ENCODE results near the gene CT55.
"Not testable (repeated sequence)": the region's sequence is repeated elsewhere in the genome, so short reads cannot be mapped to it uniquely, and the experiment has no call there.

The CT55 gene, protein sequence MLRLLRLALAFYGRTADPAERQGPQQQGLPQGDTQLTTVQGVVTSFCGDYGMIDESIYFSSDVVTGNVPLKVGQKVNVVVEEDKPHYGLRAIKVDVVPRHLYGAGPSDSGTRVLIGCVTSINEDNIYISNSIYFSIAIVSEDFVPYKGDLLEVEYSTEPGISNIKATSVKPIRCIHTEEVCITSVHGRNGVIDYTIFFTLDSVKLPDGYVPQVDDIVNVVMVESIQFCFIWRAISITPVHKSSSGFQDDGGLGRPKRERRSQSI

DNA sequence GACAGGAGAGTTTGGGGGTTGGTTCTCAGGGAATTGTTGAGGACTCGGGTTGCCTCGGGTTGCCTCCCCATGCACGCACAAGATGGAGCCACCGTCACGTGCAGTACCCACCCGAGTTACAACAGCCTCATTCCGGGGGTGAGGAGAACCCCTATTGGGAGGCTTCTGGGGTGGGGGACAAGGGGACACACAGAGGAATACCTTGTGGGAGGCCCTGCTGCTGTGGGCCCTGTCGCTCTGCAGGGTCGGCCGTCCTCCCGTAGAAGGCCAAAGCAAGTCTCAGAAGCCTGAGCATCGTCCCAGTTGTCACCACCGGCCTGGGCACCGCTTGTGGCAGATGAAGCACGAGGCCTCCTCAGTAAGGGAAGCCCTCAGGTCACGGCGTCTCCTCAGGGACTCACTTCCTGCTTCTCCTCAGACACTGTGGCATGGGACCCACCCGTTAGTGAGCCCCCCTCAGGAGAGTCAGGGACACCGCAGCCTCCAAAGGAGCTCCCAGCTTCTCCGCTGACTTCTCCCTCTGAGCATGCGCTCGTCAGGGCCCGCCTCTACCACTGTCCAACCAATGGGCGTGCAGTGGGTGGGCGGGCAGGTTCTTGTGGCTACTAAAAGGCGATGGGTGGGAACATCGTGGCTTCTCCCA lies at the start of gene CT55:
CT55 (minus strand) TSS at position 522 of the 643 bp plus-strand sequence; CDS start at position 295, 227 bp downstream.
- DNase-seq (ENCODE audit: low read depth in 2 of 3, low spot score in 2 of 3), result no peak

DNA sequence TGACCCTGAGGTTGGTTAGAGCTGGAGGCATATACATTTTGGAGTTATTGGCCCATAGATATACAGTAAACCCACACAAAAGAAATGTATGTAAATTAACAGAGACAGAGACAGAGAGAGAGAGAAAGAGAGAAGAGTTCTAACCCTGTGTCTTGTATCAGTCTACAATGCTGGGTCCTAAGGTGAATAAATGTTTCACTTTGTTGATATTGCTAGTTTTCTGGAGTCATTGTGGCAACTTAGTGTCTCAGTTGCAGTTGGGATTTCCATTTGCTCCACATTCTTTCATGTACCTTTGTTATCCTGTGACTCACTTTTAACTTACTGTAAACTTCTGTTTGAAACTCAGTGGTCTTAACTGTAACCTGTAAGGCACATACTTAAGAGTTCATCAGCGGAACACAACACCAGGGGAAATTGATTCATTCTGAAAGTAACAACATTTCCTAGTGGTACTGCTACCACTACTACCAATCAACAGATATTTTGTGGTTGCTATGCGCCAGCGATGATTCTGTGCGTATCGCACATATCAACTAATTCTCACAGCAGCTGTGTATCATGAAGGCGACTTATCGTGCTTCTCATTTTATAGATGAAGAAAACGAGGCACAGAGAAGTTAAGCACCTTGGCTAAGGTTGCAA lies 42.1 kb upstream of the CT55 start:
- peak in 1 of 3 experiments; percentile 6 for DNase-seq (ENCODE audit: low read depth in 2 of 3, low spot score in 2 of 3)

GRCh38 chrX:135206427-135206826 lies 35.2 kb upstream of the CT55 start:
- DNase-seq (ENCODE audit: low read depth in 2 of 3, low spot score in 2 of 3), result not testable (repeated sequence)

DNA sequence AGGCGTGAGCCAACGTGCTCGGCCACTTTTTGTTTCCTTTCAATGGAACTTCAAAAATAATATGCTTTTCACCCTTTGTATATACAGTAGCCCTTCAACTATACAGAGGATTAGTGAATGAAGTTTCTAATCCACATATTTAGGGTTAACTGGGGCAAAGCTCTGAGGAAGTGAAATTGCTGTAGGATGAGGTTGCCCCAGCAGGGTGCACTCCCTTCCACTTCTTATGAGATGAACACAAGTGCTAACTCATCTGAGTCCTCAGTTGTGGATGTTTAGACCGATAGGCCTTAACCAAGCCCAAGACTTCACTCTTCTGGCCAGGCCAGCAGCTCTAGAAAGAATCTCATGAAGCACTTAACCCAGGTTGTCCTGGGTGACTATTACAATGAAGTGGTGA lies 29.1 kb upstream of the CT55 start:
- no peak for DNase-seq (ENCODE audit: low read depth in 2 of 3, low spot score in 2 of 3)

DNA sequence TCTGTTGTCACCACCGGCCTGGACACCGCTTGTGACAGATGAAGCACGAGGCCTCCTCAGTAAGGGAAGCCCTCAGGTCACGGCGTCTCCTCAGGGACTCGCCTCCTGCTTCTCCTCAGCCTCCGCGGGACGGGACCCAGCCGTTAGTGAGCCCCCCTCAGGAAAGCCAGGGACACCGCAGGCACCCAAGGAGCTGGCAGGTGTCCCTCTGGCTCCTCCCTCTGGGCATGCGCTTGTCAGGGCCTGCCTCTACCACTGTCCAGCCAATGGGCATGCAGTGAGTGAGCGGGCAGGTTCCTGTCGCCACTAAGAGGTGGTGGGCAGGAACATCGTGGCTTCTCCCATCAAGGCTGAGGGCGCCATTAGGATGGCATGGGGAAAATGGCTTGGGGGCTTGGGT lies 23.5 kb upstream of the CT55 start:
- no peak for DNase-seq (ENCODE audit: low read depth in 2 of 3, low spot score in 2 of 3)

GRCh38 chrX:135193740-135194139 lies 22.5 kb upstream of the CT55 start:
- no peak for DNase-seq (ENCODE audit: low read depth in 2 of 3, low spot score in 2 of 3)

DNA sequence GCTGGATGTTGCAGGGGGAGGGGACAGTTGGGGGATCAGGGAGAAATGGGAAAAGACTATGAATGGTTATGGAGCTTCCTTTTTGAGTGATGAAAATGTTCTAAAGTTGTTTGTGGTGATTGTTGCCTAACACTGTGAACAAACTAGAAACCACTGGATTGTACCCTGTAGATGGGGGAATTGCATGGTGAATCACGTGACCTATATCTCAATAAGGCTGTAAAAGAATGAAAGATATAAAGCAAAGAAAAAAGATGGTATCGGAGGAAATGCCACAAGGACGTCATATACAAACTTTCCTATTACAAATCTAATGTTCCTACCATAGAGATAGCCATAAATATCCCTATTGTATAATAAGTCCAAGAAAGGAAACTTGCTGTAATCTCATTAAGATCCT lies 20.6 kb upstream of the CT55 start:
- no peak for DNase-seq (ENCODE audit: low read depth in 2 of 3, low spot score in 2 of 3)

DNA sequence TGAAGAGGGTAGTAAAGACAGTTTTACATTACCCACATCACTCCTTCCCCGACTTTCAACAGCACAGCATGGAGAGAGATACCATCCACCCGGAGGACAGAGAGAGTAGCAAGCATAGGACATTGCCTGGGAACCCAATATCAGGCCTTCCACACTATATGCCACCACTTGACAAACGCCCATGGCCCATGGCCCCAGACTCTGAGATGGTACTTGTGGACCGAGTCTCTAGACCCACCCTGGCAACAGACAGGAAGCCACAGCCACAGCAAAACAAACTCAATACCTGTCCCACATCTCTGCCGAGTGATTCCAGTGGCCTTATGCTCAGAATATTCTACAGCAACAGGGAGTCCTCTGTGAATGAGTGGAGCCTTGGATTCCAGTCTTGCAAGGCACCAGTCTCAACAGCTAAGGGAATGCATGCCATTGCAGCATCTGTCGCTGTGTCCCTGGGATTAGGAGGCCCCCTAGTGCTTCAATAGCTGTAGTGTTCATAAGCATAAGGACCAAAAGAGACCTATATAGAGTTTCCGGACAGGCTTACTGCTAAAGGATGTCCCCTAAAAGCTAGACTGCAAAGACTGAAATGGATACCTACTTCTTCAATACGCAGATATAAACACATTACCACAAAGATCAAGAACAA lies 14.7 kb upstream of the CT55 start:
- no peak for DNase-seq (ENCODE audit: low read depth in 2 of 3, low spot score in 2 of 3)

DNA sequence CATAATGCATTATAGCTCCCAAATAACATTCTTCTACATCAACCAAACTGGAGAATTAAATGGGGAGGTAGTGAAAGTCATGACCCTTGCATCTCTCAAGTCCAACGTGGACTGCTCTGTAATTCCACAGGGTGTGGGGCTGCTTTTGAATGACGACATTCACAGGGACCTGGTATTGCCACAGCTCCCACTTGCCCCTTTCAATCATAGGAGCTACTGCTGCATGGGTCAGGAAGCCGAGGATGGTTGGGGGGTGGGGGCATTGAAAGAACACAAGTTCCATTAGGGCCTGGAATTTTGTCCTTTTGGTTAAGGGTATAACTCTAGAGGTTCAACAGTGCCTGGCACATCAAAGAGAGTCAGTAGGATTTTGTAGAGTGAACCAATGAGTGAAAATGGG lies 7.4 kb upstream of the CT55 start:
- DNase-seq (ENCODE audit: low read depth in 2 of 3, low spot score in 2 of 3), result no peak

- DNase-seq (ENCODE audit: low read depth in 2 of 3, low spot score in 2 of 3), result no peak
These were observed 730 bp downstream of the CT55 start for GRCh38 chrX:135170468-135170867.

GRCh38 chrX:135169534-135169933 lies 1.7 kb downstream of the CT55 start:
- not testable (repeated sequence) for DNase-seq (ENCODE audit: low read depth in 2 of 3, low spot score in 2 of 3)

- no peak for DNase-seq (ENCODE audit: low read depth in 2 of 3, low spot score in 2 of 3)
These were observed 2.7 kb downstream of the CT55 start for GRCh38 chrX:135168486-135168885.

GRCh38 chrX:135154688-135155087 lies 16.5 kb downstream of the CT55 start:
- not testable (repeated sequence) for DNase-seq (ENCODE audit: low read depth in 2 of 3, low spot score in 2 of 3)

DNA sequence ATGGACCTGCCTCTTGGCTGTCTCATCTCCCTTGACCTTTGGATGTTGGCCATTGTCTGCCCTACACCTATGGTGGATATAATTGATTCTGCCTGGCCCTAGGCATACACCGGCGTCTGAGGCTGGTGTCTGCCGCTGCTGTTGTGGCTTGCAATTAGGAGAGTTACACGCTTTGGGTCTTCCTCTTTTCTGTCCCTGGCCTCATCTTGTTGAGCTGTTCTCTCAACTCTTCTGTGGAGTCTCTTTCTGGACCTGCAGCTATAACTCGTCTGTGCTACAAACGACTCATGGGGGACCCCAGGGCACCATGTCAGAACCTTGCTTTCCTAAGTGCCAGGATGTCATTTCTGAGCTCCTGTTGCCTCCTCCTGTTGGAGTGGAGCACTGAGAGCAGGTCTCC lies 45.1 kb downstream of the CT55 start:
- DNase-seq (ENCODE audit: low read depth in 2 of 3, low spot score in 2 of 3), result not testable (repeated sequence)

GRCh38 chrX:135120056-135120576 lies 51.1 kb downstream of the CT55 start, which contains the start of gene ETDB:
TSS of gene ETDB (minus strand) at chrX:135120526. CDS start at chrX:135119261, 1,265 bp downstream.
- DNase-seq (ENCODE audit: low read depth in 2 of 3, low spot score in 2 of 3), result not testable (repeated sequence)

DNA sequence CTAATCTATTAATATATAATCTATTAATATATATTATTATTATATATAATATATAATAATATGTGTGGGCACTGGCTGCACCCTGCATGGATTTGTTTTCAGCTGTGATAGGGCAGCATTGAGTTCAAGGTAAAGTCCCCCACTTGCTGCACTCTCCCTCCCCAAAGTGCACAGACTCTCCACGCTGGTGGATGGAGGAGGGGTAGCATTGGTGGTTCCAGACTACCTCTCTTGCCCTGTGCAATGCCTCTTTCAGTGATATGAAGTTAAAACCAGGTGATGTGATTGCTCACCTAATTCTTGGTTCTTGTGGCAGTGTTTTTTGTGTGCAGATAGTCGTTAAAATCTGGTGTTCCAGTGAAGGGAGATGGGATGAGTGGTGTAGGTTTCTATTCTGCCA lies 55.1 kb downstream of the CT55 start:
- not testable (repeated sequence) for DNase-seq (ENCODE audit: low read depth in 2 of 3, low spot score in 2 of 3)

- no peak for DNase-seq (ENCODE audit: low read depth in 2 of 3, low spot score in 2 of 3)
These were observed 56.8 kb downstream of the CT55 start for GRCh38 chrX:135114392-135114791.

DNA sequence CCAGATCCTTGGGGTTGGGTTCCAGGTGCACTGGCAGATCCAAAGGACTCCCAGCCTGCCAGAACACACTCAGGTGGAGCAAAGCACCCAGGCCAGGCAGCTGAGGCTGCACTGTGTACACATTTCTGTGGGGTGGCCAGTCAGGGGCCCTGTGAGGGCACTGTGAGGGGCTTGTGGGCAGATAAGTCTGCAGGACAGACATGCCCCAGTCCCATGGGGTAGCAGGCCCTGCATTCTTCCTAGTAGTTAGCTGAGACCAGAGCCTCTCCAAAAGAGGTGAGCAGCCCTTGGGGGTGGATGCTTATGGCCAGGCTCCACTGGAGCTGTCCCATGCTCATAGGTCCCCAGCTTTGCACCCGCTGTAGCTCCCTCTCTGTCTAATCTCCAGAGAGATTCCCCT lies 58.5 kb downstream of the CT55 start:
- DNase-seq (ENCODE audit: low read depth in 2 of 3, low spot score in 2 of 3), result no peak

DNA sequence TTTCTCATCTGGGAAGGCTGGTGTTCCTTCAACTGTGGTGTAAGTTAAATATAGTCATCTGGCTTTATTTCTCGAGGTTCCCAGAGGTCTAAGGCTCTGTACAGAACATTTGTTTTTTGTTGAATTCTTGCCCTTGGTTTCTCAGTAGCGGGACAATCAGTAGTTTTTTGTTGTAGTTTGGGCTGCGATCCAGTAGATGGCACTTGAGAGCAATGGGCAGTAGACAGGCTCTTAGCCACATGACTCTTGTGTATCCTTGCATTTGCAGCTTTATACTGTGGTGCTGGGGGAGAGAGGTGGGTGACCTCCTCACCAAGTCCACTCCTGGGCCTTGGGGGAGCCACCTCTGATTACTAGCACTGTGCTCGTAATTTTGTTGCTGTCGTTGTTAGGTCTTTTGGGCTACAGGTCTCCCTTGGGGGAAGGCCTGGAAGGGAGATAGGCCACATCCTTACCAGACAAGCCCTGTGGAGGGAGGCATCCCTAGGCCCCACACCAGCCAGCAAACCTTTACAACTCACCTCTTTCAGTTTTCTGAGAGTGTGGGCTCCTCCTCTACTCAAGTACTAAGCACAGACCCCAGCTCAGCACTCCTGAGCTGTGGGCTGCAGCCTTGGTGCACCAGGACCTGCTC lies 59.0 kb downstream of the CT55 start:
- no peak for DNase-seq (ENCODE audit: low read depth in 2 of 3, low spot score in 2 of 3)

DNA sequence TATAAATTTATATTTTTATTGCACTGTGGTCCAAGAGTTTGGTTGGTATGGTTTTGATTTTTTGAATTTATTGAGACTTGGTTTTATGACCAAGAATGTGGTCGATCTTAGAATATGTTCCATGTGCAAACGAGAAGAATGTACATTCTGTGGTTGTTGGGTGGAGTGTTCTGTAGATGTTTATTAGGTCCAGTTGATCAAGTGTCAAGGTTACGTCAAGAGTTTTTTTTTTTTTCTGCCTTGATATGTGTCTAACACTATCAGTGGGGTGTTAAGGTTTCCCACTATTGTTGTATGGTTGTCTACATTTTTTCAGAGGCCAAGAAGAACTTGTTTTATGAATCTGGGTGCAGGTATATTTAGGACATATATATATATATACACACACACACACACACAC lies 61.6 kb downstream of the CT55 start:
- DNase-seq (ENCODE audit: low read depth in 2 of 3, low spot score in 2 of 3), result no peak

Data from activated CD8-positive, alpha-beta memory T cell treated with anti-CD3 and anti-CD28 coated beads for 48 hours (primary cell).